ENCODE data around the gene TGM2. TPM values are rescaled to one million over a fixed set of nuclear protein-coding genes. Genes with fewer than 3 reads are reported as not detected.

Gene TGM2
- total RNA-seq, 2 donors from 2014 or later = 0.23 to 0.38 TPM

DNA sequence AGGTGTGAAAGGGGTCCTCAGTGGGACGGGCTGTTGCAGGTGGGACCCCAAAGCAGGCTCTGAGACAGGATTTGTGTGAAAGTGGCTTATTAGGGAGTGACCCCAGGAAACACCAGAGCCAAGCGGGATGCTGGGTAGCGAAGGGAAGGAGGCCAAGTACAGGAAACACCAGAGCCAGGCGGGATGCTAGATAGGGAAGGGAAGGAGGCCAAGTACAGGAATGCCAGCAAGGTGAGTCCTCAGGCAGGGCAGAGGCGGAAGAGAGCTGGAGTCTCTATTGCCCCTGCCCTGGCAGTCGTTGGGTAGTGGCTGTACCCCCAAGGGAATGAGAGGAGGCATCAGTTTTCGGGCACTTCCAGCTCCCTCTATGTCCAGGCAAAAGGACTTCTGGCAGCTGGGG is 30.5 kb upstream of the TGM2 start:
- ATAC-seq (replicated peaks in 1 of 2) (no peak), DNase-seq (no peak)
- Mint-ChIP-seq H3K36me3 (ENCODE audit: insufficient read depth in 2 of 2) (no peaks in the 10 kb centered on the region), H3K27me3 (ENCODE audit: low read depth) (no peaks in the 10 kb centered on the region), H3K4me3 (no peak overlapping the region), H3K9me3 (peaks cover 2% of the 10 kb centered on the region in 2 donors), H3K27ac (no peak overlapping the region), H3K4me1 (ENCODE audit: low read depth) (no peaks in the 10 kb centered on the region)

DNA sequence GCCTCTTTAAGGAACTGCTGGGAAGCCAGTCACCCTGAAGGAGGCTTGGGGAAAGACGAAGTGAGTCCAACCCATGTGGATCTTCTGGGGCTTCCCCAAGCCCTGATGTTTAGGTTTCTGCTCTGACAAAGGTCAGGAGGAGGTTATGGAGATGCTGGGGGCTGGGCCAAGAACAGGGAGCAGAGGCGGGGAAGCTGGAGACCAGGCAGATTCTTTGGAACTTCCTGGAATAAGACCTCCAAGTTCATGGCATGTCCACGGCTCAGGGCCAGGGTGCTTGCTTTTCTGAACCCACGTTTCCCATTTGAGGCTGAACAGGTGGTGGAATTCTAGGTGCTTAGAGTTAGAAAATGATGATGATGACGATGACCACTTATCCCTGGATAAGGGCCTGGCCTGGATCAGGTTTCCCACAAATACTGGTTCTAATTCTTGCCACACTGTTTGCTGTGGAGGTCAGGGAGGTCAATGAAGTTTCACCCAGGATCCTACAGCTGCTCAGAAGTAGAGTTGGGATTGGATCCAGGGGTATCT is 30.0 kb upstream of the TGM2 start:
- Mint-ChIP-seq H3K27me3 (ENCODE audit: low read depth) (no peaks in the 10 kb centered on the region), H3K4me1 (ENCODE audit: low read depth) (no peaks in the 10 kb centered on the region), H3K27ac (no peak overlapping the region), H3K4me3 (no peak overlapping the region), H3K9me3 (peaks cover 2% of the 10 kb centered on the region in 2 donors), H3K36me3 (ENCODE audit: insufficient read depth in 2 of 2) (no peaks in the 10 kb centered on the region)
- no peak for DNase-seq
- no peak for ATAC-seq (replicated peaks in 1 of 2)

DNA sequence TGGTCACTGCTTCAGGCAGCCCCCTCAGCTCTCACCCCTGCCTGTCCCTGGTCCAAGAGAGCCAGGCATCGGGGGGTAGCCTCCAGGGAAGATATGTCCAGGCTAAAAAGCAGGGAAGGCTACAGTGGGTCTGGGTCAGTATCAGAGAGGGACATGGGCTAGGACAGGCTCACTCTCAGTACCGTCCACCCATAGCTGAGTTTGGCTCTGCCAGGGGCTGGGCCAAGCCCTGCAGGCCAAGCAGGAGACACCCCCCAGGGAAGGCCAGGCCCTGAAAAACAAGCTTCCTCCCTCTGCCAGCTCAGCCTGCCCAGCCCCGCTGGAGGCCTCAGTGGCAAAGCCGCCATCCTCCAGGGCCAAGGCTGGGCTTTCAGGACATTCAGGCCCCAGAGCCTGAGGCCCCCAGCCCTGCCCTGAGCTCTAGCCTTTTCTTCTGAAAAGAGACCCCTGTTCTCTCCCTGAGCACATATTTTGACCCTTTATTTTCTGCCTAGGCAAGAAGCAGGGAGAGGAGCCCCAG is 28.6 kb upstream of the TGM2 start:
- H3K27ac Mint-ChIP-seq = no peak overlapping the region
- no peaks in the 10 kb centered on the region for H3K36me3 Mint-ChIP-seq (ENCODE audit: insufficient read depth in 2 of 2)
- ATAC-seq (replicated peaks in 1 of 2) (no peak), DNase-seq (no peak)
- H3K4me1 Mint-ChIP-seq (ENCODE audit: low read depth) = no peaks in the 10 kb centered on the region
- no peaks in the 10 kb centered on the region for H3K27me3 Mint-ChIP-seq (ENCODE audit: low read depth)
- H3K9me3 Mint-ChIP-seq = peaks cover 2% of the 10 kb centered on the region in 2 donors
- H3K4me3 Mint-ChIP-seq = no peak overlapping the region

DNA sequence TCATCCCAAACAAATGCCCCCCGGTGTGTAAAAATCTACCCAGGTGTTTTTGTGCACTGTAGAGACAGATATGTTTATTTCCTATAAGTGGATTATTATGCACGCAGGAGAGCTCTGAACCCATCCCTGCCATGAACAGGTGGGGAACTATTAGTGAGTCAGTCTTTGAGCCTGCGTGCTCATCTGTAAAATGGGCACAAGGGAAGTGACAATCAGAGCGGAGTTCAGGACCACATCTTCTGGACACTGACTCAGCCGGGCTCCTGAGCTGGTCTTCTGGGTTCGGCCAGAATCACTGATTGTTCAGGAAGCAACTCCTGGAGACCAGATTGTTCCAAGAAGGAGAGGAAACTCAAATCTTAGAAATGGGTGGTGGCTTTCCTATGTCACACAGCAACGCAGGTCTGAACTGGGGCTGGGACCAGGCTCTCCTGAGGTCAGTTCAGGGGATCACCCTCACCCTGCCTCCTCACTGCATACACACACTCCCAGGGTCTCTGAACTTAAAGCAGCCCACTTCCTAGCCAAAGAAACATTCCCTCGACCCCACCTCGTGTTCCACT is 27.3 kb upstream of the TGM2 start:
- H3K4me3 Mint-ChIP-seq = no peak overlapping the region
- DNase-seq = no peak
- no peaks in the 10 kb centered on the region for H3K4me1 Mint-ChIP-seq (ENCODE audit: low read depth)
- H3K27ac Mint-ChIP-seq = no peak overlapping the region
- ATAC-seq (replicated peaks in 1 of 2) = no peak
- peaks cover 5% of the 10 kb centered on the region for H3K27me3 Mint-ChIP-seq (ENCODE audit: low read depth)
- no peaks in the 10 kb centered on the region for H3K36me3 Mint-ChIP-seq (ENCODE audit: insufficient read depth in 2 of 2)
- peaks cover 2% of the 10 kb centered on the region in 2 donors for H3K9me3 Mint-ChIP-seq

DNA sequence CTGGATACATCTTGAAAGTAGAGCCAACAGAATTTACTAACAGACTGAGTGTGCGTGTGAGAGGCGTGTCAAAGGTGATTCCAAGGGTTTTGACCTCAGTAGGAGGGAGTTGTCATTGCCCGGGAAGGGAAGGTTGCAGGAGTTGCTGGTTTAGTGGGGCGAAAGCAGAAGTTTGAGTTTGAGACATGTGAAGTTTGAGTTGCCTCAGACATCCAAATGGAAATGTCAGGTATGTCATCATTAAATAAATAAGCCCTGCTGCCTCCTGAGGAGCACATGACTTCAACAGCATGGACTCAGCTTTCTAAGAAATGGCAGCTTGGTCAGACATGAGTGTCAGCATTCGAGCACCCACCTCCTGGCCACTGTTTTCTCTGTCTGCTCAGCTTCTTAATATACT is 26.6 kb upstream of the TGM2 start:
- H3K9me3 Mint-ChIP-seq = peaks cover 2% of the 10 kb centered on the region in 2 donors
- no peak overlapping the region for H3K27ac Mint-ChIP-seq
- ATAC-seq (replicated peaks in 1 of 2) (no peak), DNase-seq (no peak)
- H3K4me3 Mint-ChIP-seq = no peak overlapping the region
- H3K36me3 Mint-ChIP-seq (ENCODE audit: insufficient read depth in 2 of 2) = no peaks in the 10 kb centered on the region
- H3K27me3 Mint-ChIP-seq (ENCODE audit: low read depth) = peaks cover 8% of the 10 kb centered on the region
- no peaks in the 10 kb centered on the region for H3K4me1 Mint-ChIP-seq (ENCODE audit: low read depth)

DNA sequence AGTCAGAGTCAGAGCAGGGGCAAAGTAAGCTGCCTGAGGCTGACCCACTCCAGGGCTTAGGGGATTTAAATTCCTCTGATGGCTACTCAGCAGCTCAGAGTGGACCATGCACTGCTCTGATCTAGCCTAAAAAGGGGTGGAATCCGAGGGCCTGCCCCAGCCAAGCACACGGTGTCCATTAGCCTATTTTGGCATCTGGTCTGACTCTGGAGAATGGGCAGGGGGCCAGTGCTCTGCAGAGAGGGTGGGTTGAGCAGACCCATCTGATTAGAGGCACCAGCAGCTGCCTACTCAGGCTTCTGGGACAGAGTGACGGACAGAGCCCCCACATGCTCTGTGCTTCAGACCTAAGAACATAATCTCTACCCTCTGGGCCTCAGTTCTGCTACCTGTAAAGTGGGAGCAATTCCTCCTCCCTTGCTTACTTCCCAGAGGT is 25.9 kb upstream of the TGM2 start:
- Mint-ChIP-seq H3K4me1 (ENCODE audit: low read depth) (no peaks in the 10 kb centered on the region), H3K27me3 (ENCODE audit: low read depth) (peaks cover 13% of the 10 kb centered on the region), H3K4me3 (no peak overlapping the region), H3K27ac (no peak overlapping the region), H3K9me3 (peaks cover 2% of the 10 kb centered on the region in 2 donors), H3K36me3 (ENCODE audit: insufficient read depth in 2 of 2) (no peaks in the 10 kb centered on the region)
- DNase-seq (no peak), ATAC-seq (replicated peaks in 1 of 2) (no peak)

DNA sequence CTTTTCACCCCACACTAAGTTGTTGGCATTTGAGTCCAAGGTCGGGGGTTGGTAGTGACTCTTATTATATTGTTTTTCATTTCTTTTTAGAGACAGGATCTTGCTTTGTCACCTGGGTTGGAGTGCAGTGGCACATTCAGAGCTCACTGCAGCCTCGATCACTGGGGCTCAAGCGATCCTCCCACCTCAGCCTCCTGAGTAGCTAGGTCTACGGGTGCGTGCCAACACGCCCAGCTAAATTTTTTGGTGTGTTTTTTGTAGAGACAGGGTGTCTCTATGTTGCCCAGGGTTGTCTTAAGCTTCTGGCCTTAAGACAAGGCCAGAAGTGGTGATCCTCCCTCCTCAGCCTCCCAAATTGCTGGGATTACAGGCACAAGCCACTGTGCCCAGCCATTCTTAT is 25.1 kb upstream of the TGM2 start:
- peaks cover 2% of the 10 kb centered on the region in 2 donors for H3K9me3 Mint-ChIP-seq
- DNase-seq = no peak
- H3K4me1 Mint-ChIP-seq (ENCODE audit: low read depth) = no peaks in the 10 kb centered on the region
- no peak overlapping the region for H3K4me3 Mint-ChIP-seq
- H3K36me3 Mint-ChIP-seq (ENCODE audit: insufficient read depth in 2 of 2) = no peaks in the 10 kb centered on the region
- ATAC-seq (replicated peaks in 1 of 2) = no peak
- peaks cover 20% of the 10 kb centered on the region for H3K27me3 Mint-ChIP-seq (ENCODE audit: low read depth)
- H3K27ac Mint-ChIP-seq = no peak overlapping the region

DNA sequence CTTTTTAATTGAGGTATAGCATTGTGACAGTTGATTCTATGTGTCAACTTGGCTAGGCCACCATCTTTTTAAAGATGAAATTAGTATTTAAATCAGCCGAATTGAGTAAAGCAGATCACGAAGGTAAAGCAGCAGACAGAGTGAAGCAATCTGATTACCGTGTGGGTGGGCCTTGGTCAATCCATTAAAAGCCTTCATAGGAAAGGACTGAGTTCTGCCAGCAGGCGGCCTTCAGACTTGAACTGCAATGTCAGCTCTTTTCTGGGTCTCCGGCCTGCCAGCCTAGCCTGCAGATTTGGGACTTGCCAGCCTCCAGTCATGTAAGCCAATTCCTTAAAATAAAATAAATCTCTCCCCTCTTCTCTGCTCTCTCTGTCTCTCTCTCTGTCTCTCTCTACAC is 22.4 kb upstream of the TGM2 start:
- no peak overlapping the region for H3K27ac Mint-ChIP-seq
- no peaks in the 10 kb centered on the region for H3K36me3 Mint-ChIP-seq (ENCODE audit: insufficient read depth in 2 of 2)
- no peaks in the 10 kb centered on the region for H3K9me3 Mint-ChIP-seq
- no peaks in the 10 kb centered on the region for H3K4me1 Mint-ChIP-seq (ENCODE audit: low read depth)
- ATAC-seq (replicated peaks in 1 of 2) (no peak), DNase-seq (no peak)
- H3K27me3 Mint-ChIP-seq (ENCODE audit: low read depth) = peaks cover 33% of the 10 kb centered on the region
- no peak overlapping the region for H3K4me3 Mint-ChIP-seq

DNA sequence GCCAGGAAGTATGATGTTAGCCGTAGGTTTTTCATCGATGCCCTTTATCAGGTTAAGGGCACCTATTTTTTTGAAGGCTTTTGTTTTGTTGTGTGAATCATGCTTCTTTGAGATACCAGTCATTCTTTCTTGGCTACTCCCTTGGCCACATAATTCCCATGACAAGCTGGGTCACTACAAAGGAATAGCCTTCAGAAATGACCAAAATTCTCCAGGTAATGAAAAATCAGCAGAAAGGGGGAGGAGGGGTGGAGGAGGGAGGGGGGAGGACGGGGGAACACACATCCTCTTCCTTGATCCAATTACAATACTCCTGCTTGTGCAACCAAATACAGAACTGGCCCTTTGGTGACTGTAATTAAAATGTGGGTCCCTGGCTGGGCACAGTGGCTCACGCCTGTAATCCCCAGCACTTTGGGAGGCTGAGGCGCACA is 21.7 kb upstream of the TGM2 start:
- Mint-ChIP-seq H3K36me3 (ENCODE audit: insufficient read depth in 2 of 2) (no peaks in the 10 kb centered on the region), H3K4me1 (ENCODE audit: low read depth) (no peaks in the 10 kb centered on the region), H3K27me3 (ENCODE audit: low read depth) (peaks cover 33% of the 10 kb centered on the region), H3K4me3 (no peak overlapping the region), H3K9me3 (no peaks in the 10 kb centered on the region), H3K27ac (no peak overlapping the region)
- DNase-seq = no peak
- no peak for ATAC-seq (replicated peaks in 1 of 2)

DNA sequence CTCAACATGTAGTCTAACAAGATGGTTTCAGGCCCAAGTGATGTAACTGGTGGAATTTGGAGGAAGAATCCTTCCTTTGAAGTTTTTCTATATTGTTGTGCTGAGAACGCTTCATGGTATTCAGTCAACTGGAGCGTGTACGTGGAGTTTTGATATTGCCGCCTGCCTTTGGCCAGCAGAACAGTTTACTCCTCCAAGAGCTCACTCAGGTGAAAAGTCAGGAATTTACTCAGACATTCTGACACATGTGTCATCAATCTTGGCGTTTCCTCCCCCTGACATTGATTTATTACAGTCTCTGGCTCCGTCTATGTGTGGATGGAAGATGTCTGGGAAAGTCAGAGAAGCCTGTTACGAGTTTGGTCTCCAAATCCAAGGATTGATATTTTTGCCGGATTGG is 19.0 kb upstream of the TGM2 start:
- H3K36me3 Mint-ChIP-seq (ENCODE audit: insufficient read depth in 2 of 2) = no peaks in the 10 kb centered on the region
- no peaks in the 10 kb centered on the region for H3K9me3 Mint-ChIP-seq
- H3K27me3 Mint-ChIP-seq (ENCODE audit: low read depth) = peaks cover 41% of the 10 kb centered on the region
- H3K27ac Mint-ChIP-seq = no peak overlapping the region
- DNase-seq (no peak), ATAC-seq (replicated peaks in 1 of 2) (no peak)
- H3K4me3 Mint-ChIP-seq = no peak overlapping the region
- no peaks in the 10 kb centered on the region for H3K4me1 Mint-ChIP-seq (ENCODE audit: low read depth)

DNA sequence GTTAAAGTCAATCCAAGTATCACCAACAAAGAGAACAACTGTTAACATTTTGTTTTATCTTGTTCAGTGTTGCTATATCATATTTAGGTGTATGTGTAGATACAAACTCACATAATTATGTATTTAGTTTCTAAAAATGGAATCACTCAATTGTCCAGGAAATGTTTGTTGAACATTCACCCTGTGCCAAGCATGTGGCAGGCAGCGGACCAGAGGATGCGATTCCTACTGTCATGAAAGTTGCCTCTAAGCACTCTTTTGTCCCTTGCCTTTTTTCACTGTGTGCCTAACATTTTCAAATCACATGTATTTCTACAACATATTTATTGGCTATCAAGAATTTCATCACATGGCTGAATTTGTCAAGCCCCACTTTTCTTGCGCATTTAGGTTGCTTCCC is 16.9 kb upstream of the TGM2 start:
- no peaks in the 10 kb centered on the region for H3K36me3 Mint-ChIP-seq (ENCODE audit: insufficient read depth in 2 of 2)
- H3K27me3 Mint-ChIP-seq (ENCODE audit: low read depth) = peaks cover 49% of the 10 kb centered on the region
- H3K4me3 Mint-ChIP-seq = no peak overlapping the region
- ATAC-seq (replicated peaks in 1 of 2) (no peak), DNase-seq (no peak)
- no peak overlapping the region for H3K27ac Mint-ChIP-seq
- H3K4me1 Mint-ChIP-seq (ENCODE audit: low read depth) = no peaks in the 10 kb centered on the region
- H3K9me3 Mint-ChIP-seq = no peaks in the 10 kb centered on the region

DNA sequence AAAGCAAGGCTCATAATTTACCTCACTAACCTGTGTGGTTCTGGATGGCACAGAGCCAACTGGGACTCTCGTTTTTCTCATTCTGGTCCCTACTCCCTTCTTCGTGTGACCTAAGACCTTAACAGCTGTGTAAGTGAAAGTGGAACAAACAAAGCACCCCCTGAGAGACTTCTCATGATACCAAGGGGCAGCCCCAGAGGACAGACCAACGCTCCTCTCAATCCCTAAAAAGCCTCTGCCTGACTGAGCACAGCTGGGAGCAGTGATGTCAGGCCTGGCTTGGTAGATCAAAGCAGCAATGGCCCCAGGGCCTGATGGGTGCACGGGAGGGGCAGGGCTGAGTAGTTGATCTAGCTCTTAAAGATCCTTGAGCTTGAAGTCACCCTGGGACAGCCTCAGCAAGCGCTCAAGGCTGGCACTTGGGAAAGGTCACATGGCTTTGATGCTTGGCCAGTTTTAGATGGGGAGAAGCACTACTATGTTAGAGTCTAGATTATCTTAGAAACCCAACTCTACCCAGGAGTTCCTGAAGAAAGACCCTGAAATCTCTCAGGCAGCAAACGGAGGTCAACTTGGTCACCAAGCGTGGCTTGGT is 16.2 kb upstream of the TGM2 start:
- DNase-seq = no peak
- no peaks in the 10 kb centered on the region for H3K9me3 Mint-ChIP-seq
- no peaks in the 10 kb centered on the region for H3K36me3 Mint-ChIP-seq (ENCODE audit: insufficient read depth in 2 of 2)
- no peak overlapping the region for H3K4me3 Mint-ChIP-seq
- no peaks in the 10 kb centered on the region for H3K4me1 Mint-ChIP-seq (ENCODE audit: low read depth)
- no peak overlapping the region for H3K27ac Mint-ChIP-seq
- H3K27me3 Mint-ChIP-seq (ENCODE audit: low read depth) = peaks cover 44% of the 10 kb centered on the region
- no peak for ATAC-seq (replicated peaks in 1 of 2)

DNA sequence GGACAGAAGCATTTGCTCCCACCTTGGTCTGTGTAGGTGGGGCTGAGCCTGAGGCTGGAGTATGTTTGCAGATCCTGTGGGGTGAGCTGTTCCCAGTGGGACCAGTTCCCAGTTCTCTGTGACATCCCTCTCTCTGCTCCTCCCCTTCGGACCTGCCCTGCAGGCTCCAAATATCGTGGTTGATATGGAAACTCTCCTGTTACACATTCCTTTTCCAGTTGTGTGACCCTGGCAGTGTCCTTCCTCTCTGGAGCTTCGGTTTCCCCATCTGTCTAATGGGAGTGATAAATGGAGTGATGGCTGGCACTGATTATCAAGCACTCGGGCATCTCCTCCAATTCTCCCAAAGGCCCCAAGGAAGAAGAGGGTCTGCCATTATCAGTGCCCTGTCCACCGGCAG is 15.7 kb upstream of the TGM2 start:
- no peak for DNase-seq
- H3K4me3 Mint-ChIP-seq = no peak overlapping the region

DNA sequence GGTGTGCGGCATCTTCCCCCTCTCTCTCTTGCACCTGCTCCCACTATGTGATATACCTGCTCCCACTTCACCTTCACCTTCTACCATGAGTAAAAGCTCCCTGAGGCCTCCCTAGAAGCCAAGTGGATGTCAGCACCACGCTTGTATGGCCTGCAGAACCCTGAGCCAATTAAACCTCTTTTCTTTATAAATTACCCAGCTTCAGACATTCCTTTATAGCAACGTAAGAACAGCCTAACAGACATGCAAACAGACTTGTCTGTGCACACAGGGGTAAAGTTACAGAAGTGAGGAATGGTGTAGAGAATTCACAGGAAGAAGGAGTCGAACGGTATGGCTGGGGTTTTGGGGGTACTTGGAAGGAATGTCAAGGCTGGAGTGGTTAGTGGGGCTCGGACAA is 14.8 kb upstream of the TGM2 start:
- no peaks in the 10 kb centered on the region for H3K9me3 Mint-ChIP-seq
- H3K4me1 Mint-ChIP-seq (ENCODE audit: low read depth) = no peaks in the 10 kb centered on the region
- H3K27me3 Mint-ChIP-seq (ENCODE audit: low read depth) = peaks cover 35% of the 10 kb centered on the region
- no peak for DNase-seq
- no peak overlapping the region for H3K4me3 Mint-ChIP-seq
- H3K27ac Mint-ChIP-seq = no peak overlapping the region
- H3K36me3 Mint-ChIP-seq (ENCODE audit: insufficient read depth in 2 of 2) = no peaks in the 10 kb centered on the region
- no peak for ATAC-seq (replicated peaks in 1 of 2)

More for the DNA sequence above, 15.7 kb upstream of the TGM2 start:
- ATAC-seq (replicated peaks in 1 of 2) = no peak
- Mint-ChIP-seq H3K9me3 (no peaks in the 10 kb centered on the region), H3K27ac (no peak overlapping the region), H3K4me1 (ENCODE audit: low read depth) (no peaks in the 10 kb centered on the region), H3K36me3 (ENCODE audit: insufficient read depth in 2 of 2) (no peaks in the 10 kb centered on the region), H3K27me3 (ENCODE audit: low read depth) (peaks cover 41% of the 10 kb centered on the region)
